ENCODE results near the gene COL4A3.

COL4A3 gene

DNA sequence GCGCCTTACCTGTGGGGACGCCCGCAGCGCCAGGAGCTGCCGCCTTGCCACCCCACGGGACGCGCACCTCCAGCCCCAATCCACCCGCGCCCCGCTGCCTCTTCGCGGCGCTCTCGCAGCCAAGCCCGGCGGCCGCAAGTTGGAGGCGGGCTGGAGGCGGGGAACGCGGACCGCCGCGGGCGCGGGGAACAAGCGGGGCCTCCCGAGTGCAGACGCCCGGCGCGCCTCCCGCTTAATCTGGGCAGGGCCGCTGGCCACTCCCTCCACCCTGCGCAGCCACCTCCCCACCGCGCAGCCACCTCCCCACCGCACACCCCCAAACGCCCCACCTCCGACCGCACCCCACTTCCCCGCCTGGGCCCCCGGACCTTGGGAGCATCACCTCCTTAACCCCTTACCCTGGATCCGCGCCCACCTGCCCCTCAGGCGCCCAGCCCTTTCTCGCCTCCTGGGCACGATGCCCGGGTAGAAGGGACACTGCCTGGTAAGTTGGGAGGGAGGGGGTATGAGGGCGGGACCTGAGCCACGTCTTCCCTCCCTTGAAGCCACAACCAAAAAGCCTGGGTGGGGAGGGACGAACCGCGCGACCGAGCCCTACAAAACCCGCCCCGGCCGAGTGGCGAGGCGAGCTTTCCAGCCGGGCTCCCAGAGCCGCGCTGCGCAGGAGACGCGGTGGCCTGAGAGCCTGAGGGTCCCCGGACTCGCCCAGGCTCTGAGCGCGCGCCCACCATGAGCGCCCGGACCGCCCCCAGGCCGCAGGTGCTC, at the start of gene COL4A3, which contains the start of gene COL4A4:
Gene COL4A3 (plus strand): TSS at position 627 of the 765 bp plus-strand sequence. CDS start 103 bp downstream, at position 730.
Gene COL4A4 (minus strand): TSS at position 208 of the 765 bp plus-strand sequence. CDS start 16,722 bp downstream, outside the sequence.
- peak; percentile 79 for ATAC-seq

GRCh38 chr2:227115761-227116160, 48.7 kb upstream of the COL4A3 start:
- ATAC-seq, result no peak
- TF ChIP-seq ZNF565 (CRISPR knock-in tag; conservative IDR thresholded peaks at IDR 0.05; ENCODE audit: low read depth) (no peak), ZNF8 (CRISPR knock-in tag; IDR thresholded peaks at IDR 0.05) (no peak), BACH2 (CRISPR knock-in tag; IDR thresholded peaks at IDR 0.05; ENCODE audit: borderline replicate concordance) (no peak), OSR1 (CRISPR knock-in tag; IDR thresholded peaks at IDR 0.05) (no peak), SNAI2 (CRISPR knock-in tag; IDR thresholded peaks at IDR 0.05) (no peak)

More for the DNA sequence above, at the start of gene COL4A3, which contains the start of gene COL4A4:
- TF ChIP-seq TCF4 (CRISPR knock-in tag; IDR thresholded peaks at IDR 0.05; ENCODE audit: borderline replicate concordance), result no peak
- no peak for TF ChIP-seq ESRRG (CRISPR knock-in tag; IDR thresholded peaks at IDR 0.05)
- no peak for TF ChIP-seq ZNF70 (CRISPR knock-in tag; IDR thresholded peaks at IDR 0.05)
- no peak for TF ChIP-seq OSR1 (CRISPR knock-in tag; IDR thresholded peaks at IDR 0.05)
- TF ChIP-seq ZFP3 (CRISPR knock-in tag; IDR thresholded peaks at IDR 0.05), result no peak
- no peak for TF ChIP-seq ZFP30 (CRISPR knock-in tag; IDR thresholded peaks at IDR 0.05)
- TF ChIP-seq CSRNP3 (CRISPR knock-in tag; IDR thresholded peaks at IDR 0.05), result no peak

- ATAC-seq, result no peak
- no peak for TF ChIP-seq RARB (CRISPR knock-in tag; IDR thresholded peaks at IDR 0.05)
Measured at GRCh38 chr2:227117027-227117426, 47.4 kb upstream of the COL4A3 start.

DNA sequence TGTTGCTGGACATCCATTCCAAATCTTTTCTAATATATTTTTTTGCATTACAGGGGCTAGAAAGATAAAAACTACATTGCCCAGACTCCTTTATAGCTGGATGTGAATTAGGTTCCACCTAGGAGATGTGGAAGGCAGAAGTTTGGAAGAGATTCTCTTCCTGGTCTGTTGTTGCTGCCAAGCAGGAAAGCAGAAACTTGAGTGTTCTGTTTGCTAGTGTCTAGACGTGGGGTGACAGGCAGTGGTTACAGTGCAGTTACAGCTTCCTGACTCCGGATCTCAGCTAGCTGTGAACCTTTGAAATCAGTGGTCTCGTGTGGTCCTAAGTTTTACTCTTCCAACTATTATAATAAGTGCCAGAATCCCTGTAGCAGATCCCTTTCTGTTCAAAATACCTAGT, 46.6 kb upstream of the COL4A3 start:
- no peak for TF ChIP-seq RARB (CRISPR knock-in tag; IDR thresholded peaks at IDR 0.05)
- no peak for TF ChIP-seq ARNTL (CRISPR knock-in tag; IDR thresholded peaks at IDR 0.05; ENCODE audit: borderline replicate concordance, low read depth)
- TF ChIP-seq TCF4 (CRISPR knock-in tag; IDR thresholded peaks at IDR 0.05; ENCODE audit: borderline replicate concordance), result no peak
- no peak for TF ChIP-seq SNAI2 (CRISPR knock-in tag; IDR thresholded peaks at IDR 0.05)
- TF ChIP-seq CSDC2 (CRISPR knock-in tag; IDR thresholded peaks at IDR 0.05), result no peak
- no peak for TF ChIP-seq ZFP30 (CRISPR knock-in tag; IDR thresholded peaks at IDR 0.05)
- no peak for TF ChIP-seq PPARA (CRISPR knock-in tag; IDR thresholded peaks at IDR 0.05; ENCODE audit: borderline replicate concordance)
- TF ChIP-seq ESRRG (CRISPR knock-in tag; IDR thresholded peaks at IDR 0.05), result no peak
- no peak for TF ChIP-seq TSHZ2 (CRISPR knock-in tag; IDR thresholded peaks at IDR 0.05)
- TF ChIP-seq PATZ1 (CRISPR knock-in tag; IDR thresholded peaks at IDR 0.05; ENCODE audit: borderline replicate concordance), result no peak
- ATAC-seq, result no peak

GRCh38 chr2:227118353-227118752, 46.1 kb upstream of the COL4A3 start:
- no peak for ATAC-seq
- TF ChIP-seq SNAI2 (CRISPR knock-in tag; IDR thresholded peaks at IDR 0.05), result no peak
- TF ChIP-seq ZFP30 (CRISPR knock-in tag; IDR thresholded peaks at IDR 0.05), result no peak
- no peak for TF ChIP-seq ARNTL (CRISPR knock-in tag; IDR thresholded peaks at IDR 0.05; ENCODE audit: borderline replicate concordance, low read depth)
- TF ChIP-seq TOX (CRISPR knock-in tag; IDR thresholded peaks at IDR 0.05; ENCODE audit: borderline replicate concordance), result no peak
- TF ChIP-seq ESRRG (CRISPR knock-in tag; IDR thresholded peaks at IDR 0.05), result no peak
- no peak for TF ChIP-seq CSDC2 (CRISPR knock-in tag; IDR thresholded peaks at IDR 0.05)
- TF ChIP-seq TCF4 (CRISPR knock-in tag; IDR thresholded peaks at IDR 0.05; ENCODE audit: borderline replicate concordance), result no peak
- no peak for TF ChIP-seq TSHZ2 (CRISPR knock-in tag; IDR thresholded peaks at IDR 0.05)
- no peak for TF ChIP-seq ZNF8 (CRISPR knock-in tag; IDR thresholded peaks at IDR 0.05)
- TF ChIP-seq PPARA (CRISPR knock-in tag; IDR thresholded peaks at IDR 0.05; ENCODE audit: borderline replicate concordance), result no peak
- no peak for TF ChIP-seq CSRNP3 (CRISPR knock-in tag; IDR thresholded peaks at IDR 0.05)
- TF ChIP-seq OSR1 (CRISPR knock-in tag; IDR thresholded peaks at IDR 0.05), result no peak

Data from SK-N-SH treated with all-trans-retinoic acid at 6 μM for 48 hours (cell line).